HCT116 (cell line): ENCODE measurements around the gene TECTA. TPM values are rescaled to one million over a fixed set of nuclear protein-coding genes. Genes with fewer than 3 reads are reported as not detected.

Experiments used
- ATAC-seq: fragments of 200-7000 bp; cut with Tn5 transposase; 2 replicates; pipeline ENCODE4 v1.9.1; 2020; ENCODE audit warnings: mild to moderate bottlenecking, moderate library complexity
- BruUV-seq: library from RNA; stranded (reverse); fragments of 400-500 nt; replicated peaks from 2 replicates; lab custom pipeline; 2021; lab: Mats Ljungman, UMichigan
- CTCF ChIA-PET: fragments of 300-600 bp; sonication (Branson Sonifier 250); formaldehyde crosslinking; loops from one replicate; lab custom pipeline; 2021; ENCODE audit warnings: antibody characterized with exemption; lab: Charles Lee
- POLR2A ChIA-PET: fragments of 300-600, 350-600 bp; sonication (Branson Sonifier 250); formaldehyde crosslinking; loops from one replicate; lab custom pipeline; 2021; ENCODE audit warnings: antibody characterized with exemption; lab: Charles Lee
- RAD21 ChIA-PET, 2 experiments: fragments of 300-600 bp; sonication (Branson Sonifier 250); formaldehyde crosslinking; loops; one replicate each; lab custom pipeline; 2023; ENCODE audit warnings: low total read pairs in 2 of 2; ENCODE audit not compliant: uncharacterized antibody in 2 of 2, unreplicated experiment in 2 of 2, low non-redundant PET in 1 of 2; lab: Charles Lee
- DNase-seq: peaks from one replicate; pipeline ENCODE4 v3.0.0-alpha.2; 2010; ENCODE audit warnings: low read depth, low spot score
- H2AFZ ChIP-seq: fragments of 200-600 bp; shearing (Covaris generic), sonication (generic); 2 replicates; pipeline ENCODE4 v1.6.1; 2017; ENCODE audit warnings: low read depth, mixed run types, mixed read lengths, antibody characterized with exemption, low read length; ENCODE audit not compliant: poor library complexity, severe bottlenecking
- H3K27ac ChIP-seq: 2 replicates; pipeline ENCODE4 v1.5.1; 2012; ENCODE audit warnings: low read depth, low read length
- H3K27me3 ChIP-seq: fragments of 200-600 bp; sonication (generic); 2 replicates; pipeline ENCODE4 v1.6.1; 2016; ENCODE audit warnings: mixed run types, low read length, mixed read lengths; ENCODE audit not compliant: insufficient read depth
- H3K36me3 ChIP-seq, 2 experiments: fragments of 200-500 bp in 1 of 2; fragments of 200-600 bp in 1 of 2; sonication (Bioruptor generic) in 1 of 2; sonication (generic) in 1 of 2; 2 replicates each; pipeline versions ENCODE4 v1.5.1 to v1.6.1; 2014 to 2016; ENCODE audit warnings: low read length in 2 of 2, inconsistent platforms in 1 of 2, mixed read lengths in 1 of 2, mixed run types in 1 of 2; ENCODE audit not compliant: insufficient read depth in 2 of 2, control insufficient read depth in 1 of 2
- H3K4me1 ChIP-seq, 2 experiments: fragments of 200-600 bp in 1 of 2; sonication (generic) in 1 of 2; 2 replicates each; pipeline versions ENCODE4 v1.5.1 to v1.6.1; 2012 to 2017; ENCODE audit warnings: low read length in 2 of 2, inconsistent platforms in 1 of 2, mild to moderate bottlenecking in 1 of 2, mixed read lengths in 1 of 2, mixed run types in 1 of 2, moderate library complexity in 1 of 2; ENCODE audit not compliant: insufficient read depth in 2 of 2, control insufficient read depth in 1 of 2
- H3K4me2 ChIP-seq: fragments of 200-600 bp; sonication (generic); 2 replicates; pipeline ENCODE4 v1.6.1; 2017; ENCODE audit warnings: mixed run types, low read length, mixed read lengths
- H3K4me3 ChIP-seq, 2 experiments: fragments of 200-600 bp in 1 of 2; sonication (generic) in 1 of 2; replicated peaks in 1 of 2; 2 replicates each; pipeline ENCODE4 v1.5.1; 2011 to 2016; ENCODE audit warnings: low read length in 2 of 2, control low read depth in 1 of 2, low read depth in 1 of 2, mild to moderate bottlenecking in 1 of 2, mixed read lengths in 1 of 2, mixed run types in 1 of 2
- H3K79me2 ChIP-seq: fragments of 200-600 bp; sonication (generic); 2 replicates; pipeline ENCODE4 v1.6.1; 2017; ENCODE audit warnings: mild to moderate bottlenecking, mixed run types, low read length, moderate library complexity, mixed read lengths; ENCODE audit not compliant: insufficient read depth
- H3K9ac ChIP-seq: fragments of 200-600 bp; sonication (generic); 2 replicates; pipeline ENCODE4 v1.6.1; 2016; ENCODE audit warnings: low read length, mixed read lengths
- H3K9me2 ChIP-seq: fragments of 200-600 bp; sonication (generic), shearing (Covaris generic); 2 replicates; pipeline ENCODE4 v1.6.1; 2017; ENCODE audit warnings: mixed run types, mild to moderate bottlenecking, moderate library complexity; ENCODE audit not compliant: insufficient read depth
- H3K9me3 ChIP-seq, 2 experiments: fragments of 200-500 bp in 1 of 2; fragments of 200-600 bp in 1 of 2; sonication (Bioruptor generic) in 1 of 2; sonication (generic) in 1 of 2; 2 replicates each; pipeline ENCODE4 v1.6.1; 2014 to 2017; ENCODE audit warnings: low read length in 2 of 2, mixed read lengths in 2 of 2, inconsistent platforms in 1 of 2, low read depth in 1 of 2, mild to moderate bottlenecking in 1 of 2, mixed run types in 1 of 2, moderate library complexity in 1 of 2; ENCODE audit not compliant: control insufficient read depth in 1 of 2, insufficient read depth in 1 of 2
- H4K20me1 ChIP-seq: fragments of 200-600 bp; sonication (generic), shearing (Covaris generic); 2 replicates; pipeline ENCODE4 v1.6.1; 2017; ENCODE audit warnings: mixed run types, mild to moderate bottlenecking, moderate library complexity; ENCODE audit not compliant: insufficient read depth
- CBX3 ChIP-seq: IDR thresholded peaks from 2 replicates; pipeline ENCODE4 v1.6.1; 2012; ENCODE audit warnings: low read depth
- CEBPB ChIP-seq: IDR thresholded peaks from 2 replicates; pipeline ENCODE4 v1.6.1; 2012; ENCODE audit warnings: low read depth
- CTCF ChIP-seq, 3 experiments: fragments of 200-600 bp in 1 of 3; sonication (generic) in 1 of 3; IDR thresholded peaks in 2 of 3; conservative IDR thresholded peaks in 1 of 3; 2 replicates each; pipeline ENCODE4 v1.5.1; 2012 to 2017; ENCODE audit warnings: low read depth in 2 of 3, low read length in 2 of 3, antibody characterized with exemption in 1 of 3, borderline replicate concordance in 1 of 3, control low read depth in 1 of 3, mild to moderate bottlenecking in 1 of 3, mixed read lengths in 1 of 3, mixed run types in 1 of 3, moderate library complexity in 1 of 3; ENCODE audit not compliant: insufficient read depth in 1 of 3
- EGR1 ChIP-seq: IDR thresholded peaks from 2 replicates; pipeline ENCODE4 v1.6.1; 2012; ENCODE audit warnings: low read depth
- ELF1 ChIP-seq: IDR thresholded peaks from 2 replicates; pipeline ENCODE4 v1.6.1; 2012; ENCODE audit warnings: low read depth, borderline replicate concordance
- EZH2phosphoT487 ChIP-seq: fragments of 200-600 bp; IDR thresholded peaks from 2 replicates; pipeline ENCODE4 v1.6.1; 2018; ENCODE audit warnings: antibody characterized with exemption, borderline replicate concordance
- FOSL1 ChIP-seq: IDR thresholded peaks from 2 replicates; pipeline ENCODE4 v1.6.1; 2012; ENCODE audit warnings: low read depth
- JUND ChIP-seq: IDR thresholded peaks from 2 replicates; pipeline ENCODE4 v1.6.1; 2012
- MAX ChIP-seq: IDR thresholded peaks from 2 replicates; pipeline ENCODE4 v1.6.1; 2012
- POLR2A ChIP-seq: IDR thresholded peaks from 2 replicates; pipeline ENCODE4 v1.7.0; 2011; ENCODE audit warnings: borderline replicate concordance; ENCODE audit not compliant: insufficient read depth, insufficient read length; ENCODE audit errors: extremely low read depth
- POLR2AphosphoS5 ChIP-seq: IDR thresholded peaks from 2 replicates; pipeline ENCODE4 v1.6.1; 2011; ENCODE audit warnings: mild to moderate bottlenecking, low read depth, low read length, moderate library complexity
- SIN3A ChIP-seq: IDR thresholded peaks from 2 replicates; pipeline ENCODE4 v1.6.1; 2012; ENCODE audit warnings: low read depth
- SP1 ChIP-seq: IDR thresholded peaks from 2 replicates; pipeline ENCODE4 v1.6.1; 2012; ENCODE audit warnings: low read depth
- TCF7L2 ChIP-seq: IDR thresholded peaks from 2 replicates; pipeline ENCODE4 v1.7.0; 2011; ENCODE audit warnings: borderline replicate concordance, inconsistent platforms; ENCODE audit not compliant: insufficient read depth, insufficient read length; ENCODE audit errors: extremely low read depth
- YY1 ChIP-seq: IDR thresholded peaks from 2 replicates; pipeline ENCODE4 v1.6.1; 2011; ENCODE audit warnings: low read length, low read depth, moderate library complexity, mild to moderate bottlenecking; ENCODE audit not compliant: insufficient replicate concordance; ENCODE audit errors: extremely low read depth
- ZBTB33 ChIP-seq: IDR thresholded peaks from 2 replicates; pipeline ENCODE4 v1.6.1; 2011; ENCODE audit warnings: mild to moderate bottlenecking, low read length, moderate library complexity; ENCODE audit not compliant: insufficient replicate concordance; ENCODE audit errors: extremely low read depth
- ZFX ChIP-seq: fragments of 450-650 bp; IDR thresholded peaks from 2 replicates; pipeline ENCODE4 v1.6.1; 2017
- ZNF274 ChIP-seq: fragments of 200-500 bp; sonication (Bioruptor generic); IDR thresholded peaks from 2 replicates; pipeline ENCODE4 v1.6.1; 2014; ENCODE audit warnings: mild to moderate bottlenecking, low read depth, low read length, inconsistent platforms
- intact Hi-C: fragments of 100-400 bp; cut with micrococcal nuclease; formaldehyde crosslinking; loops from 2 replicates; pipeline ENCODE4 v1.10.0; 2022
- total RNA-seq: library from RNA; stranded (reverse); gene quantifications from one replicate; pipeline ENCODE4 v1.2.1, GENCODE V29; 2021; ENCODE audit not compliant: unreplicated experiment
- TF ChIP-seq, protein P1 (sequence below): IDR thresholded peaks from 2 replicates; pipeline ENCODE4 v1.6.1; 2012

Gene TECTA
- total RNA-seq, 1 experiment from 2014 or later, result 0.81 TPM

- Histone ChIP-seq H3K27ac (no peak overlapping the region), H3K79me2 (no peaks in the 10 kb centered on the region), H2AFZ (no peak overlapping the region), H3K9me2 (no peaks in the 10 kb centered on the region), H3K4me2 (no peak overlapping the region), H3K9me3 (no peaks in the 10 kb centered on the region), H3K4me3 (no peak overlapping the region), H4K20me1 (no peaks in the 10 kb centered on the region), H3K4me1 (no peaks in the 10 kb centered on the region), H3K9ac (no peak overlapping the region), H3K36me3 (no peaks in the 10 kb centered on the region), H3K27me3 (0 out of 2 replicates have a peak, but pooled peaks cover 5% of the 10 kb centered on the region)
- BruUV-seq, result no TSS peak
- TF ChIP-seq FOSL1 (no peak), CEBPB (no peak), CBX3 (no peak), JUND (no peak), EGR1 (no peak), SIN3A (no peak), CTCF (IDR thresholded peaks at IDR 0.05 in 2 of 3, conservative IDR thresholded peaks at IDR 0.05 in 1 of 3; ENCODE audit: borderline replicate concordance in 1 of 3, insufficient read depth in 1 of 3, low read depth in 2 of 3, low read length in 2 of 3) (no peak), POLR2AphosphoS5 (no peak), TCF7L2 (no peak), ZFX (no peak), MAX (no peak), POLR2A (no peak), YY1 (no peak), ZBTB33 (no peak), ZNF274 (no peak), ELF1 (no peak), EZH2phosphoT487 (no peak), SP1 (no peak)
- TF ChIP-seq, protein P1, sequence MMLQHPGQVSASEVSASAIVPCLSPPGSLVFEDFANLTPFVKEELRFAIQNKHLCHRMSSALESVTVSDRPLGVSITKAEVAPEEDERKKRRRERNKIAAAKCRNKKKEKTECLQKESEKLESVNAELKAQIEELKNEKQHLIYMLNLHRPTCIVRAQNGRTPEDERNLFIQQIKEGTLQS, result no peak
- ChIA-PET CTCF (no interaction called here), POLR2A (no interaction called here), RAD21 (no interaction called here)
- intact Hi-C loops, result no loop called here
- DNase-seq, result no peak
- no peak for ATAC-seq
These were observed 50.2 kb downstream of the TECTA start for GRCh38 chr11:121151207-121151688.
